ENCODE measurements around the gene BCAN.

GRCh38 chr1:156663178-156663577 is 21.3 kb downstream of the BCAN start:
- no peak for TF ChIP-seq CTCF (IDR thresholded peaks at IDR 0.05; ENCODE audit: low read length)
- TF ChIP-seq EZH2 (optimal IDR thresholded peaks at IDR 0.05; ENCODE audit: low read depth, low read length), result no peak
- TF ChIP-seq EZH2phosphoT487 (IDR thresholded peaks at IDR 0.05; ENCODE audit: low read length), result no peak
